ENCODE results near the gene CASZ1. TPM values are rescaled to one million over a fixed set of nuclear protein-coding genes. Genes with fewer than 3 reads are reported as not detected.

CASZ1 gene
- total and polyA plus RNA-seq, 5 experiments from 2014 or later, result 0.60 to 13.0 (median 1.4) TPM

DNA sequence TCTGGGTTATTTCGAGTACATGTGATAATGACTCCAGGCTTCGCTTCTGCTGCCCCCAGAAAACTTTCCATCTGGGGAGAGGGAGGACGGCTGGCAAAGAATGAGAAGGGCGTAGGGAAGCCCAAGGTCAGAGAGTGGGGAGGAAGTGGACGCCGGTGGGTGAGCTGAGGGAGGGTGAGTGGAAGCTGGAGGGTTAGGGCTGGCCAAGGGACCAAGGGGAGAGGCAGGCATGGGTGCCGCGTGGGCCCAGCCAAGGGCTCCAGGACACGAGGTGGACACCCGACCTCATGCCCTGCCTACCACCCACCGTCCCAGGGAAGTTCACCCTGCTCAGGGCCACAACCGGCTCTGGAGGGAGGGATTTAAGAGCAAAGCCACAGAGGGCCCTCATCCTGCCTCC is 75.8 kb downstream of the CASZ1 start:
- DNase-seq (no peak), ATAC-seq (no peak)
- no peaks in the 10 kb centered on the region for H3K9me3 Mint-ChIP-seq
- H3K36me3 Mint-ChIP-seq, result no peaks in the 10 kb centered on the region
- H3K27ac Mint-ChIP-seq, result no peak overlapping the region
- peaks cover 0 to 8% (median 0%) of the 10 kb centered on the region in 5 donors for H3K27me3 Mint-ChIP-seq
- H3K4me1 Mint-ChIP-seq, result peaks cover 1 to 7% (median 3%) of the 10 kb centered on the region in 4 donors
- H3K4me3 Mint-ChIP-seq, result no peak overlapping the region
- POLR2A ChIA-PET, result no interaction called here

- Mint-ChIP-seq H3K27me3 (peaks cover 0 to 20% (median 2%) of the 10 kb centered on the region in 5 donors), H3K4me1 (peaks cover 1 to 7% (median 3%) of the 10 kb centered on the region in 4 donors), H3K9me3 (no peaks in the 10 kb centered on the region), H3K4me3 (no peak overlapping the region), H3K27ac (no peak overlapping the region), H3K36me3 (no peaks in the 10 kb centered on the region)
- DNase-seq, result no peak
- ATAC-seq, result no peak
- POLR2A ChIA-PET, result no interaction called here
Observed at GRCh38 chr1:10718083-10718415, 78.4 kb downstream of the CASZ1 start.

GRCh38 chr1:10717296-10718082 is 79.0 kb downstream of the CASZ1 start:
- peaks cover 0 to 20% (median 2%) of the 10 kb centered on the region in 5 donors for H3K27me3 Mint-ChIP-seq
- DNase-seq (no peak), ATAC-seq (no peak)
- H3K27ac Mint-ChIP-seq, result no peak overlapping the region
- H3K4me3 Mint-ChIP-seq, result no peak overlapping the region
- no peaks in the 10 kb centered on the region for H3K9me3 Mint-ChIP-seq
- POLR2A ChIA-PET, result no interaction called here
- H3K36me3 Mint-ChIP-seq, result no peaks in the 10 kb centered on the region
- peaks cover 1 to 7% (median 3%) of the 10 kb centered on the region in 4 donors for H3K4me1 Mint-ChIP-seq

- Mint-ChIP-seq H3K4me3 (no peak overlapping the region), H3K9me3 (no peaks in the 10 kb centered on the region), H3K4me1 (peaks cover 1 to 7% (median 3%) of the 10 kb centered on the region in 4 donors), H3K27ac (peak overlapping the region in 1 of 10 donors; percentile 46), H3K27me3 (peaks cover 0 to 20% (median 2%) of the 10 kb centered on the region in 5 donors), H3K36me3 (no peaks in the 10 kb centered on the region)
- POLR2A ChIA-PET, result no interaction called here
- ATAC-seq, result no peak
- no peak for DNase-seq
Observed at GRCh38 chr1:10716840-10717239, 79.6 kb downstream of the CASZ1 start.

- POLR2A ChIA-PET, result no interaction called here
- Mint-ChIP-seq H3K9me3 (no peaks in the 10 kb centered on the region), H3K27ac (peak overlapping the region in 1 of 10 donors; percentile 40), H3K4me3 (no peak overlapping the region), H3K27me3 (peaks cover 0 to 20% (median 2%) of the 10 kb centered on the region in 5 donors), H3K4me1 (peaks cover 1 to 7% (median 3%) of the 10 kb centered on the region in 4 donors), H3K36me3 (no peaks in the 10 kb centered on the region)
- no peak for ATAC-seq
- no peak for DNase-seq
Observed at GRCh38 chr1:10714337-10715114, 81.9 kb downstream of the CASZ1 start.

DNA sequence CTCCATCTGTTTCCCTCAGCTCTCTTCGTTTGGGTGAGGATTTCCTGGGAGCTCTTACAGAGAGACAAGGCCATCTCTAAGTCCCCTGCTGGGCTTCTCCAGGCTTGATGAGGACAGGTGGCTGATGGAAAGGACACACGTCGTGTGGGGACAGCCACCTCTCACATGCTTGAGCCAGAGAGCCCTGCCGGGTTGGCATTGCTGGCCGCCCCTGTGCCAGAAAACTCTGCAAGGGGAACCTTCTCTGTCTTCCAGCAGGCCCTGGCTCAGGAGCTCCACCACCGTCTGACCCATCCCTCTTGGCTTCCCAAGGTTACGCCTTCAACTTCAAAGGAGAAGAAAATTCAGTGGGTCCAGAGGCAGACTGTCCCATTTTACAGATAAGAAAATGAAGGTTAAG is 82.8 kb downstream of the CASZ1 start:
- ATAC-seq (no peak), DNase-seq (no peak)
- POLR2A ChIA-PET, result no interaction called here
- Mint-ChIP-seq H3K4me3 (no peak overlapping the region), H3K27me3 (peaks cover 0 to 20% (median 2%) of the 10 kb centered on the region in 5 donors), H3K9me3 (no peaks in the 10 kb centered on the region), H3K36me3 (no peaks in the 10 kb centered on the region), H3K27ac (no peak overlapping the region), H3K4me1 (peaks cover 0 to 7% (median 3%) of the 10 kb centered on the region in 4 donors)

DNA sequence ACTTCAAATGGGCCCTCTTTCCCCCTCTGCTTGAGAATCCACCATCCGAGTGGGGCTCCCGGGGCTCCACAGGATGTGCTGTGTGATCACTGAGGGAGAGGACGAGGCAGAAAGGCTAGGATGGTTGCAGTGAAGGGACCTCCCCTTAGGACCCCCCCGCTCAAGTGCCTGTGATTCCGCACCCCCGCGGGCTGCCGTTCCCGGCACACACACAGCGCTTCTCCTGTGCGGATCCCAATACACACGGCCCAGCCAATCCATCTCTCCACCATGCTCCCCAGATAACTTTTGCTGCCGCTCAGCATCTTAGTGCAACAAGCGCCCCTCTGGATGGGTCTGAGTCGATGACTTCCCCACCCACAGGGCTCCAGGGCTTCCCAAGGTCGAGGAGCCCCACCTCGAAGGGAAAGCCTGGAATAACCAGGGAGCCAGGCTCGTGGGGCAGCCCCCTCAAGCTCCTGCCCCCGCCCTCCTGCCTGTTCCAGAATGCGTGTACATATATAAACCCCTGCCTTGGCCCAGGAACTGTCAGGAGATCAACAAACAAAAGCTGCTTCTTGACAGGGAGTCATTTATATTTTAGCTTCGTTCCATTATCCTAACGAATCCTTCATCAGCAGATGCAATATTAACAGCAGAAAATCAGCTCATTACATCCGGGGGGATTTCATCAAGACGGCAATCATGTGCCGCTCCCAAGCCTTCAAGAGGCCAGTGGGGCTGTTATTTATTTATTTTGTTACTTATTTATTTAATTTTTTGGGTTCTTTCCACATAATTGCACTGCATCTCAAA is 83.7 kb downstream of the CASZ1 start:
- H3K36me3 Mint-ChIP-seq, result no peaks in the 10 kb centered on the region
- no peak overlapping the region for H3K4me3 Mint-ChIP-seq
- H3K4me1 Mint-ChIP-seq, result peaks cover 0 to 7% (median 3%) of the 10 kb centered on the region in 4 donors
- POLR2A ChIA-PET, result no interaction called here
- no peak overlapping the region for H3K27ac Mint-ChIP-seq
- H3K9me3 Mint-ChIP-seq, result no peaks in the 10 kb centered on the region
- peaks cover 0 to 20% (median 2%) of the 10 kb centered on the region in 5 donors for H3K27me3 Mint-ChIP-seq
- DNase-seq (no peak), ATAC-seq (no peak)

GRCh38 chr1:10710489-10710888 is 86.0 kb downstream of the CASZ1 start:
- Mint-ChIP-seq H3K4me3 (no peak overlapping the region), H3K36me3 (no peaks in the 10 kb centered on the region), H3K27me3 (peaks cover 0 to 14% (median 2%) of the 10 kb centered on the region in 5 donors), H3K27ac (no peak overlapping the region), H3K9me3 (no peaks in the 10 kb centered on the region), H3K4me1 (no peaks in the 10 kb centered on the region)
- DNase-seq (no peak), ATAC-seq (no peak)
- POLR2A ChIA-PET, result interaction anchor here (0.5 kb wide), 1 partner anchor 17 kb away, joined by 4 read pairs; no protein-coding TSS in a partner anchor

- Mint-ChIP-seq H3K27me3 (peaks cover 0 to 8% (median 2%) of the 10 kb centered on the region in 5 donors), H3K4me1 (no peaks in the 10 kb centered on the region), H3K27ac (no peak overlapping the region), H3K36me3 (no peaks in the 10 kb centered on the region), H3K9me3 (no peaks in the 10 kb centered on the region), H3K4me3 (no peak overlapping the region)
- DNase-seq (no peak), ATAC-seq (no peak)
- POLR2A ChIA-PET, result no interaction called here
Observed at GRCh38 chr1:10709646-10710045, 86.8 kb downstream of the CASZ1 start.

GRCh38 chr1:10709165-10709564 is 87.3 kb downstream of the CASZ1 start:
- Mint-ChIP-seq H3K36me3 (no peaks in the 10 kb centered on the region), H3K27ac (no peak overlapping the region), H3K4me3 (no peak overlapping the region), H3K27me3 (peaks cover 0 to 3% (median 2%) of the 10 kb centered on the region in 5 donors), H3K9me3 (no peaks in the 10 kb centered on the region), H3K4me1 (no peaks in the 10 kb centered on the region)
- no peak for ATAC-seq
- no peak for DNase-seq
- POLR2A ChIA-PET, result no interaction called here

GRCh38 chr1:10708757-10709156 is 87.7 kb downstream of the CASZ1 start:
- Mint-ChIP-seq H3K27ac (no peak overlapping the region), H3K4me1 (no peaks in the 10 kb centered on the region), H3K4me3 (no peak overlapping the region), H3K36me3 (no peaks in the 10 kb centered on the region), H3K9me3 (no peaks in the 10 kb centered on the region), H3K27me3 (peaks cover 0 to 2% (median 0%) of the 10 kb centered on the region in 5 donors)
- POLR2A ChIA-PET, result no interaction called here
- no peak for DNase-seq
- ATAC-seq, result no peak

DNA sequence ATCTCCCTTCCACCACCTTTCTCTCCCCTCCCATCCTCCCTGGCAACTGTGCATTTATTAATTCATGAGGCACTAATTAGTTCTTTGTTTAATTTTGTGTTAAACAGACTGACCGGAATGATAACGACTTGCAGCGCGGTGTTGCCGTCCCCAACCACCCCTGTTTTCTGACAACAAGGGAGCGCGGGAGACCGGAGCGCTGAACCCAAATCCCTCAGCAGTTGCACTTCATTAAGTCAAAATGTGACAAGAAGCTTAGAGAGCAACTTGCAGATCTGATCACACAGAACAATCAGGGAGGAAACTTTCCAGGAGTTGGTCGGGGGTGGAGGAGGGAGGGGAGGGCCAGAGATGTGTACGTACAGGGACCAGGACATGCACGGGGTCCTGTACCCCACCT is 89.2 kb downstream of the CASZ1 start:
- Mint-ChIP-seq H3K9me3 (no peaks in the 10 kb centered on the region), H3K4me3 (no peak overlapping the region), H3K27ac (no peak overlapping the region), H3K4me1 (no peaks in the 10 kb centered on the region), H3K27me3 (peaks cover 0 to 2% (median 0%) of the 10 kb centered on the region in 5 donors), H3K36me3 (no peaks in the 10 kb centered on the region)
- POLR2A ChIA-PET, result no interaction called here
- no peak for ATAC-seq
- no peak for DNase-seq
